B cell (primary cell): Measurements from ENCODE around the gene SPOCK1. TPM values are rescaled to one million over a fixed set of nuclear protein-coding genes. Genes with fewer than 3 reads are reported as not detected.

Experiments used
- ATAC-seq: fragments of 200-7000 bp; cut with Tn5 transposase; one replicate; pipeline ENCODE4 v1.10.0; 2021; ENCODE audit warnings: low read depth, mild to moderate bottlenecking, moderate number of reproducible peaks, moderate library complexity
- CTCF ChIA-PET: fragments of 350-600 bp; sonication (Branson Sonifier 250); formaldehyde crosslinking; loops from one replicate; lab custom pipeline; 2021; ENCODE audit warnings: antibody characterized with exemption, inconsistent platforms; lab: Charles Lee
- POLR2A ChIA-PET: fragments of 350-600 bp; sonication (Branson Sonifier 250); formaldehyde crosslinking; loops from one replicate; lab custom pipeline; 2021; ENCODE audit warnings: antibody characterized with exemption; lab: Charles Lee
- DNase-seq: peaks from one replicate; pipeline ENCODE4 v3.0.0; 2013
- H2AFZ ChIP-seq: 2 replicates; pipeline ENCODE4 v1.6.1; 2012; ENCODE audit warnings: mild to moderate bottlenecking, low read depth, low read length; ENCODE audit not compliant: insufficient read depth, poor library complexity, severe bottlenecking
- H3K27ac ChIP-seq, 2 donors: 1 replicate in 1 of 2; 2 replicates in 1 of 2; pipeline ENCODE4 v1.5.1; 2012 to 2013; ENCODE audit warnings: low read length in 2 of 2, mild to moderate bottlenecking in 2 of 2, moderate library complexity in 1 of 2
- H3K27me3 ChIP-seq, 4 experiments: fragments of 200-600 bp in 1 of 4; sonication (generic) in 1 of 4; replicated peaks in 1 of 4; 1 replicate in 2 of 4; 2 replicates in 2 of 4; pipeline versions ENCODE4 v1.6.1 to v1.7.0; 2013 to 2016; ENCODE audit warnings: low read length in 3 of 4, mild to moderate bottlenecking in 2 of 4, mixed read lengths in 1 of 4, moderate library complexity in 1 of 4; ENCODE audit not compliant: insufficient read depth in 4 of 4, control insufficient read depth in 3 of 4; ENCODE audit errors: control extremely low read depth in 1 of 4
- H3K36me3 ChIP-seq, 2 experiments: replicated peaks in 1 of 2; 1 replicate in 1 of 2; 2 replicates in 1 of 2; pipeline versions ENCODE4 v1.6.1 to v1.7.1; 2013; ENCODE audit warnings: low read length in 1 of 2; ENCODE audit not compliant: insufficient read depth in 2 of 2, control insufficient read depth in 1 of 2; ENCODE audit errors: control extremely low read depth in 1 of 2, extremely low read depth in 1 of 2
- H3K4me1 ChIP-seq, 2 donors: fragments of 200-600 bp in 1 of 2; sonication (generic) in 1 of 2; 1 replicate in 1 of 2; 2 replicates in 1 of 2; pipeline versions ENCODE4 v1.5.1 to v1.6.1; 2013 to 2017; ENCODE audit warnings: low read length in 2 of 2; ENCODE audit not compliant: control insufficient read depth in 2 of 2, insufficient read depth in 2 of 2
- H3K4me2 ChIP-seq: replicated peaks from 2 replicates; pipeline ENCODE3; 2012; ENCODE audit warnings: mild to moderate bottlenecking, low read depth, low read length; ENCODE audit not compliant: poor library complexity, severe bottlenecking
- H3K4me3 ChIP-seq, 5 experiments: fragments of 200-600 bp in 1 of 5; sonication (generic) in 1 of 5; 1 replicate in 3 of 5; 2 replicates in 2 of 5; pipeline versions ENCODE4 v1.5.1 to v1.7.0; 2011 to 2016; ENCODE audit warnings: low read length in 4 of 5, mild to moderate bottlenecking in 4 of 5, low read depth in 2 of 5, control low read depth in 1 of 5, moderate library complexity in 1 of 5; ENCODE audit not compliant: insufficient read depth in 1 of 5; ENCODE audit errors: control extremely low read depth in 1 of 5, extremely low read depth in 1 of 5
- H3K79me2 ChIP-seq: fragments of 200-600 bp; sonication (generic); one replicate; pipeline ENCODE4 v1.6.0; 2016; ENCODE audit warnings: low read length; ENCODE audit not compliant: control insufficient read depth, insufficient read depth
- H3K9ac ChIP-seq: fragments of 200-600 bp; sonication (generic); 2 replicates; pipeline ENCODE4 v1.6.1; 2017; ENCODE audit warnings: mild to moderate bottlenecking, low read length, moderate library complexity
- H3K9me3 ChIP-seq, 3 donors: one replicate each; pipeline versions ENCODE4 v1.6.1 to v1.7.1; 2013; ENCODE audit warnings: low read length in 2 of 3; ENCODE audit not compliant: control insufficient read depth in 2 of 3, insufficient read depth in 1 of 3; ENCODE audit errors: control extremely low read depth in 1 of 3
- H4K20me1 ChIP-seq: 2 replicates; pipeline ENCODE4 v1.6.0; 2012; ENCODE audit warnings: mild to moderate bottlenecking, low read length; ENCODE audit not compliant: insufficient read depth, control insufficient read depth, poor library complexity, severe bottlenecking
- H3K27ac Mint-ChIP-seq: one replicate; pipeline ENCODE4 v1.8.0; 2021; ENCODE audit warnings: mixed read lengths
- H3K27me3 Mint-ChIP-seq: one replicate; pipeline ENCODE4 v1.8.0; 2021; ENCODE audit warnings: mixed read lengths
- H3K4me1 Mint-ChIP-seq: one replicate; pipeline ENCODE4 v1.8.0; 2021; ENCODE audit warnings: mixed read lengths
- H3K4me3 Mint-ChIP-seq: one replicate; pipeline ENCODE4 v1.8.0; 2021; ENCODE audit warnings: mixed read lengths
- H3K9me3 Mint-ChIP-seq: one replicate; pipeline ENCODE4 v1.8.0; 2022; ENCODE audit warnings: mixed read lengths; ENCODE audit not compliant: insufficient read depth
- EZH2 ChIP-seq: IDR thresholded peaks from 2 replicates; pipeline ENCODE4 v1.6.1; 2012; ENCODE audit warnings: borderline replicate concordance, low read depth, mild to moderate bottlenecking, moderate library complexity, low read length; ENCODE audit not compliant: insufficient read depth, poor library complexity, severe bottlenecking
- WGBS: methylation state at CpG from one replicate; pipeline ENCODE4 v1.1.5; 2013; ENCODE audit warnings: missing lambda C conversion rate; ENCODE audit not compliant: insufficient coverage; 5-methylcytosine and 5-hydroxymethylcytosine counted together
- intact Hi-C: fragments of 100-400 bp; cut with micrococcal nuclease; formaldehyde crosslinking; loops from one replicate; pipeline ENCODE4 v1.10.0; 2022
- polyA plus RNA-seq: library from polyadenylated mRNA; depleted of rRNA; stranded (reverse); fragments of >200 nt; gene quantifications from 2 replicates; pipeline ENCODE4 v1.2.3, GENCODE V29; 2012
- total RNA-seq, 2 donors: library from RNA; stranded (reverse); fragments of 120-200 nt in 1 of 2; gene quantifications; 1 replicate in 1 of 2; 2 replicates in 1 of 2; pipeline versions ENCODE4 v1.2.3 to v1.2.4, GENCODE V29; 2013 to 2022
- TF ChIP-seq, protein P1 (sequence below): fragments of 200-600 bp; IDR thresholded peaks from one replicate; pipeline ENCODE4 v1.8.0; 2022; ENCODE audit warnings: antibody characterized with exemption, mild to moderate bottlenecking

SPOCK1 gene
- total and polyA plus RNA-seq, 2 donors (not counting 1 experiment from before 2014, with no cell fraction given): not detected

- H3K4me3 Mint-ChIP-seq: no peak overlapping the region
- H4K20me1 ChIP-seq: no peaks in the 10 kb centered on the region
- no peaks in the 10 kb centered on the region for H3K4me1 Mint-ChIP-seq
- peaks cover 5% of the 10 kb centered on the region for H3K9me3 Mint-ChIP-seq
- no peak overlapping the region for H3K27ac Mint-ChIP-seq
- WGBS: 74% methylated on average over 5 of the region's 8 CpGs
- ATAC-seq (no peak), DNase-seq (no peak)
- H3K9me3 ChIP-seq: no peaks in the 10 kb centered on the region
- H3K27me3 Mint-ChIP-seq: no peaks in the 10 kb centered on the region
- H3K4me1 ChIP-seq: no peaks in the 10 kb centered on the region
- H3K27me3 ChIP-seq: no peaks in the 10 kb centered on the region
- ChIA-PET CTCF (no interaction called here), POLR2A (no interaction called here)
- no peak overlapping the region for H3K4me2 ChIP-seq
- intact Hi-C loops: no loop called here
- TF ChIP-seq, protein P1, sequence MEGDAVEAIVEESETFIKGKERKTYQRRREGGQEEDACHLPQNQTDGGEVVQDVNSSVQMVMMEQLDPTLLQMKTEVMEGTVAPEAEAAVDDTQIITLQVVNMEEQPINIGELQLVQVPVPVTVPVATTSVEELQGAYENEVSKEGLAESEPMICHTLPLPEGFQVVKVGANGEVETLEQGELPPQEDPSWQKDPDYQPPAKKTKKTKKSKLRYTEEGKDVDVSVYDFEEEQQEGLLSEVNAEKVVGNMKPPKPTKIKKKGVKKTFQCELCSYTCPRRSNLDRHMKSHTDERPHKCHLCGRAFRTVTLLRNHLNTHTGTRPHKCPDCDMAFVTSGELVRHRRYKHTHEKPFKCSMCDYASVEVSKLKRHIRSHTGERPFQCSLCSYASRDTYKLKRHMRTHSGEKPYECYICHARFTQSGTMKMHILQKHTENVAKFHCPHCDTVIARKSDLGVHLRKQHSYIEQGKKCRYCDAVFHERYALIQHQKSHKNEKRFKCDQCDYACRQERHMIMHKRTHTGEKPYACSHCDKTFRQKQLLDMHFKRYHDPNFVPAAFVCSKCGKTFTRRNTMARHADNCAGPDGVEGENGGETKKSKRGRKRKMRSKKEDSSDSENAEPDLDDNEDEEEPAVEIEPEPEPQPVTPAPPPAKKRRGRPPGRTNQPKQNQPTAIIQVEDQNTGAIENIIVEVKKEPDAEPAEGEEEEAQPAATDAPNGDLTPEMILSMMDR: no peak
- TF ChIP-seq EZH2: no peak
- no peaks in the 10 kb centered on the region for H3K79me2 ChIP-seq
- no peaks in the 10 kb centered on the region for H3K36me3 ChIP-seq
- no peak overlapping the region for H3K27ac ChIP-seq
- H2AFZ ChIP-seq: no peak overlapping the region
- H3K4me3 ChIP-seq: no peak overlapping the region
- no peak overlapping the region for H3K9ac ChIP-seq
Observed at GRCh38 chr5:137341831-137342230, 157.3 kb downstream of the SPOCK1 start.

DNA sequence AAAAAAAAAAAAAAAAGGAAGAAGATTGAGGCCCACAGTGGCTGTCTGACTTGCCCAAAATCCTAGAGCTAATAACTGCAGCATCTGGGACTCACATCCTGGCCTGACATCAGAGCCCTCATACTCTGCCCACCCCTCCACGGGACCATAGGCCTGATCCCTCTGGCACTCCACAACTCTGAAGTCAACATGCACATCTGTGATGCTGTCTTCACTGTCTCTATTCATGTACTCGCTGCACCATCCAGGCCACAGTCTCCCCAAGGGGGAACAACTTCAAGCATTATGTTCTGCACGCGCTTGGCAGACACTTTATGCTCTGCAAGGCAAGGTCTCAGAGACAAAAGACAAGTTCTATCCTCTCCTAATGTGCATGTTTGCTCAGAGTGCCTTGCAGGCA lies 158.2 kb downstream of the SPOCK1 start:
- no peak overlapping the region for H3K27ac ChIP-seq
- TF ChIP-seq, protein P1: no peak
- TF ChIP-seq EZH2: no peak
- Mint-ChIP-seq H3K4me3 (no peak overlapping the region), H3K4me1 (no peaks in the 10 kb centered on the region), H3K27me3 (no peaks in the 10 kb centered on the region), H3K9me3 (peaks cover 5% of the 10 kb centered on the region), H3K27ac (no peak overlapping the region)
- intact Hi-C loops: no loop called here
- H3K27me3 ChIP-seq: no peaks in the 10 kb centered on the region
- H3K9me3 ChIP-seq: no peaks in the 10 kb centered on the region
- no peaks in the 10 kb centered on the region for H3K4me1 ChIP-seq
- CTCF ChIA-PET: no interaction called here
- H3K9ac ChIP-seq: no peak overlapping the region
- POLR2A ChIA-PET: no interaction called here
- H4K20me1 ChIP-seq: no peaks in the 10 kb centered on the region
- WGBS: 91% methylated on average over 4 of the region's 4 CpGs
- ATAC-seq (no peak), DNase-seq (no peak)
- H3K36me3 ChIP-seq: no peaks in the 10 kb centered on the region
- no peak overlapping the region for H3K4me3 ChIP-seq
- no peaks in the 10 kb centered on the region for H3K79me2 ChIP-seq
- no peak overlapping the region for H2AFZ ChIP-seq
- no peak overlapping the region for H3K4me2 ChIP-seq
